DMS153 treated with DMSO at 0.1 percent for 48 hours (cell line): ENCODE data around the gene RANBP1.
"Not testable (repeated sequence)": the region's sequence is repeated elsewhere in the genome, so short reads cannot be mapped to it uniquely, and the experiment has no call there.

Source experiments
- DNase-seq: peaks from one replicate; lab custom pipeline; 2025; ENCODE audit not compliant: unreplicated experiment; lab: John Stamatoyannopoulos, UW

Gene RANBP1

GRCh38 chr22:20149257-20150250 is 33.6 kb downstream of the RANBP1 start:
- no peak for DNase-seq

GRCh38 chr22:20150381-20151275 is 34.7 kb downstream of the RANBP1 start, which contains the start of gene CCDC188:
TSS of gene CCDC188 (minus strand) at chr22:20151055. CDS start at chr22:20150986, 69 bp downstream.
- DNase-seq = no peak

GRCh38 chr22:20151276-20151588 is 35.3 kb downstream of the RANBP1 start:
- no peak for DNase-seq

- DNase-seq = no peak
Observed at GRCh38 chr22:20152464-20152890, 36.6 kb downstream of the RANBP1 start.

- DNase-seq = no peak
Observed at GRCh38 chr22:20153945-20154344, 38.0 kb downstream of the RANBP1 start.

- DNase-seq = no peak
Observed at GRCh38 chr22:20154602-20155187, 38.8 kb downstream of the RANBP1 start.

- peak; percentile 87 for DNase-seq
Observed at GRCh38 chr22:20155330-20156041, 39.6 kb downstream of the RANBP1 start.

- no peak for DNase-seq
Observed at GRCh38 chr22:20156042-20156389, 40.1 kb downstream of the RANBP1 start.

GRCh38 chr22:20156611-20157429 is 40.9 kb downstream of the RANBP1 start:
- DNase-seq = peak; percentile 24

GRCh38 chr22:20157430-20158183 is 41.7 kb downstream of the RANBP1 start:
- no peak for DNase-seq

GRCh38 chr22:20158391-20159036 is 42.6 kb downstream of the RANBP1 start:
- no peak for DNase-seq

- DNase-seq = no peak
Observed at GRCh38 chr22:20159076-20159475, 43.2 kb downstream of the RANBP1 start.

GRCh38 chr22:20159531-20159930 is 43.6 kb downstream of the RANBP1 start:
- DNase-seq = not testable (repeated sequence)

- DNase-seq = no peak
Observed at GRCh38 chr22:20160041-20160440, 44.1 kb downstream of the RANBP1 start.

- DNase-seq = no peak
Observed at GRCh38 chr22:20164863-20165262, 49.0 kb downstream of the RANBP1 start.

GRCh38 chr22:20165421-20165820 is 49.5 kb downstream of the RANBP1 start:
- DNase-seq = no peak

GRCh38 chr22:20165913-20166312 is 50.0 kb downstream of the RANBP1 start:
- no peak for DNase-seq

GRCh38 chr22:20166703-20167102 is 50.8 kb downstream of the RANBP1 start:
- DNase-seq = no peak
